Epidermal melanocyte (primary cell): ENCODE measurements around the gene DELE1.
"Not testable (repeated sequence)": the region's sequence is repeated elsewhere in the genome, so short reads cannot be mapped to it uniquely, and the experiment has no call there.

Experiments used
- DNase-seq: peaks from one replicate; pipeline ENCODE4 v3.0.0; 2011; ENCODE audit warnings: low spot score; ENCODE audit not compliant: insufficient read length

Gene DELE1

DNA sequence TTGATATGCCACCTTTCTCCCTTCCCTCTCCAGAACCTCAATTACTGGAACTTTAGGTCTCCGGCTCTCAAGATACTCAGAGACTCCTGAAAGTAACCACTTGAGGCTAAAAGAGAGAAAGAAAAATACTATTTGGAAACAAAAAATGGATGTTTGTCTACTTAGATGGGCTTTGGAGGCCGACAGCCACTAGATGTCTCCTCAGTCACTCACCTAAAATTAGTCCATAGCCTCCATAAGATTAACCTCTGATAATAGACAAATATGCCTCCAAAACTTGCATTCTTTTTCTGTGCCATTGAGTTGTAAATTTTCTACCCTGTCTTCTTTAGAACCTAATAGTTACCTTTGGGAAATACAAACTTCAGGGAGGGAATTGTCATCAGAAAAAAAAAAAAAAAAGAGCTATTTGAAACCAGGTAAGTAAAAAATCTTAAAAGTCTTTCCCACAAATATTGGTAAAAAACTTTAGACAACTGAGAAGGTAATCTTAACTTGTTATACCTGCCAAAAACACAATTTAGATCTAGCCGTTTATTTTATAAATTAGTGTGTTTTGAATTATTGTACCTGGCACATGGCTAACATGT, 34.3 kb upstream of the DELE1 start:
- DNase-seq, result no peak

DNA sequence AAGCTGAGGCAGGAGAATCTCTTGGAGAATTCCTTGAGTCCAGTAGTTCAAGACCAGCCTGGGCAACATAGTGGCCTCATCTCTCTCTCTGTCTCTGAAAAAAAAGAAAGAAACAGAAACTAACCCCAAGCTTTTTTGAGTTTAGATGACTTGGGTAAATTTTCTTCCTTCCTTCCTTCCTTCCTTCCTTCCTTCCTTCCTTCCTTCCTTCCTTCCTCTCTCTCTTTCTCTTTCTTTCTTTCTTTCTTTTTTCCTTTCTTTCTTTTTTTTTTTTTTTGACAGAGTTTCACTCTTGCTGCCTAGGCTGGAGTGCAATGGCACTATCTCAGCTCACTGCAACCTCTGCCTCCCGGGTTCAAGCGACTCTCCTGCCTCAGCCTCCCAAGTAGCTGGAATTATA, 33.2 kb upstream of the DELE1 start:
- DNase-seq, result not testable (repeated sequence)

DNA sequence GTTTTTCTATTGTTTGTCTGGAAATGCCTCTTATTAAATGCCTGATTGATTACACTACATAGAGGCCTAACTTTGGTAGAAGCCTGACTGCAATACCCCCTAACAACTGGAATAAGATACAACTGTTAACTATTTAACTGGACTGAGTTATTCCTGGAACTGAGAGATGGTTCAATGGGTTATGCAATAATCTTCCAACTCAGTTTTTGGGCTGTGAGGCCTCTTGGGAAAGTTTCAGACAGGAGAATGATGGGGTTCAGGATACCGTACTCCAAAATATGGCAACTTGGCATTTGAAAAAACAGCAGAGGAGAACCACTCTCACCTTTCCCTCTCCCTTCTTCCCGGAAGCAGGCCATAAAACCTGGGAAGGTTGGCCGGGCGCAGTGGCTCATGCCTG, 26.2 kb upstream of the DELE1 start:
- DNase-seq, result no peak

DNA sequence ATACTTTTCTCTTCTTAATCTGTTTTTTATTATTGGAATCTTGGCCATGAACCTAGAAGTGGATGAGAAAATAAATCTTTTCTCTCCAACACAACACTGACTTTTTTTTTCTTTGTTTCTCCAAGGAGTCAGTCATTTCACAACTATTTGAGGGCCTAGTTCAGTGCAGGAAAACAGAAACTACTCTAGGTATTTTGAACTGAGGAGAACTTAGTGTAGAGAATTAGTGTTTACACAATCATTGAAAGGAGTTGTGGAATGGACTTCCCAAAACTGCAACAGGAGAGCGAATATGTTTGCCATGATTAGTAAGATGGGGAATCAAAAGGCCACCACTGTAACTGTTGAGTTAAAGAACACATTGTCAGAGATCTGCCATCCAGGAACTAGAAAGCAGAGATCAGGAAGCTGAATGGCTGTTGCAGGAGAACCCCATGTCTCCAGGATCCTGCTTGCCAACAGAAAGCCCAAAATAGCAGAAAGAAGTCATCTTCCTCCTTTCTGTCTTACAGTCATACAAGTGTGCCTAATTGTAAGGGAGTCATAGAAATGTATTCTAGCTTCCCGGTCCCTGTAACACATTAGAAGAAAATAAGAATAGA, 25.1 kb upstream of the DELE1 start:
- DNase-seq, result no peak

DNA sequence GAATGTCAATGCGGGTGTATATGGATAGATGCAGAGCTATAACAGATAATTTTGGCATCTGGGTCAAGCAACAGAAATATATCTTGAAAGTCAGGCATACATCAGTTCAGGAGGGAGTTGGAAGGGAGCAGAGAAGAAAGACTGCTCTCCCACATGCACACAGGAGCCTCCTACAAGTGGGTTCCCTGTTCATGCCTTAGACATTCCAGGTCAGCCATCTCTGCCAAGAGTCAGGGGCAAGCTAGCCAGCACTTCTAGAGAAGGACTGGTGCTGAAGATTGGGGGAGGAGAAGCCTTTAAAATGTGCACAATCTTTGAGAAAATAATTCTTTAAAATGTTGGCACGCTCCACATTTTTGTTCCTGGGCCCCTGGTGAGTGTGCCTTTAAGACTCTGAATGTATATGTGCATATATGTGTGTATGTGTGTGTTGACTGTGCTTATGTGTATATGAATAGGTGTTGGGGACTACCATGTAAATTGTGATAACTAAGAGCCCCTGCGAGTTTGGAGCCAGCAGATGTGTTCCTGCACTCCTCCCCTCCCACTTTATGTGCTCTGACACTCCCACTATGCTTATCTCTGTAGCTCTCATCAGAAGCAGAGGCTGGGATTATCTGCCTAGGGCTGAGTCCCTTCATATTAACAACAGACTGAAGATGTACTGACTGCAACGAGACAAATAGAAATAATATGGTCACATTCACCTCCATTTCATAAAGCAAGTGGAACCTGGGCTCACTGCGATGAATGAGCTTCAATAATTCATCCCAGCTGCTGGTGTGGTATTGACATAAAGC, 21.5 kb upstream of the DELE1 start:
- DNase-seq, result no peak

DNA sequence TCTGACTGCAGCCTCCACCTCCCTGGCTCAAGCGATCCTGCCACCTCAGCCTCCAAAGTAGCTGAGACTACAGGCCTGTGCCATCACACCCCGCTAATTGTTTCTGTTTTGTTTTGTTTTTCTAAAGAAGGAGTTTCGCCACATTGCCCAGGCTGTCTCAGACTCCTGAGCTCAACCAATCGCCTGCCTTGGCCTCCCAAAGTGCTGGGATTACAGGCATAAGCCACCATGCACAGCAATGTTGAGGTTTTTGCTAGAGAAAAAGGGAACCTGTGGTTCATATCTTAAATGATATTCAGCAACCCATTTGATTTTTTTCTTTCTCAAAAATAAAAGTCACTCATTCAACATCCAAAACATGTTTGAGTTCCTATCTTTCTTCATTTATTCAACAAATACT, 20.4 kb upstream of the DELE1 start:
- DNase-seq, result no peak

DNA sequence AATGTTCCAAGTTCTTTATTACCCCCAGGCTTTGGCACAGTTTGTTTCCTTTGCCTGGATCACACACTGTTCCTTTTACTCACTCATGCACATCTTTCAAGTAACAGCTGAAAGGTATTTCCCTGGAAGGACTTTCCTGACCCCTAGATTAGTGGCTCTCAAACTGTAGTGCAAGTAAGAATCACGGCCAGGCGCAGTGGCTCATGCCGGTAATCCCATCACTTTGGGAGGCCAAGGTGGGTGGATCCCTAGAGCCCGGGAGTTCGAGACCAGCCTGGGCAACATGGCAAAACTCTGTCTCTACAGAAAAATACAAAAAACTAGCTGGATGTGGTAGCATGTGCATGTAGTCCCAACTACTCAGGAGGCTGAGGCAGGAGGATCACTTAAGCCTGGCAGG, 19.1 kb upstream of the DELE1 start:
- DNase-seq, result no peak

DNA sequence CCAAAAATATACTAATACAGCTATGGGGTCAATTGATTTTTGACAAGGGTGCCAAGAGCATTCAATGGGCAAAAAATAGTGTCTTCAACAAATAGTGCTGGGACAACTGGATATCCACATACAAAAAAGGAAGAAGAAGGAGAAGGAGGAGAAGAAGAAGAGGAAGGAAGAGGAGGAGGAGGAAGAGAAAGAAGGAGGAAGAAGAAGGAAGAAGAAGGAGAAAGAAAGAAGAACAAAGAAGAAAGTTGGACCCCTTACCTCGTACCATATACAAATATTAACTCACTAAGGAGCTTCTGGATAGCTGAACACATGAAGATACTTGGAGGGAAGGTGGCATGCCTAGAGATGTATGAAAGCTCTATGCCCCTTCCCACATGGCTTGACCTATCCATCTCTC, 17.2 kb upstream of the DELE1 start:
- DNase-seq, result no peak

DNA sequence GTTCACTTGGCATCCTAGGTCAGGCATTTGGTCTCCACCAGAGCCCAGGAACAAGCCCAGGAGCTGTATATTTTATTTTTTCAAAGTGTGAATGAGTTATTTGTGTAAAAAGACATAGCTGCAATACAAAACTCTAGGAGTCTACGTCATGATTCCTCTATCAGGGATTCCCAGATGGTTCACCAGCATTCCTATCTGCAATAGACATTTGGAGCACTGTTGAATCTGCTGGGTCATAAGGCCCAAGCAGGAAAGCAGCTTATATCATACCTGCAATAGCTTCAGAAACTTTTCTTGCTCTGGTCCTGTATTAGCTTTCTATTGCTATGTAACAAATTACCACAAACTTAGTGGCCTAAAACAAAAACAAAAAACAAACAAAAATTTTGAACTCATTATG, 16.7 kb upstream of the DELE1 start:
- no peak for DNase-seq

DNA sequence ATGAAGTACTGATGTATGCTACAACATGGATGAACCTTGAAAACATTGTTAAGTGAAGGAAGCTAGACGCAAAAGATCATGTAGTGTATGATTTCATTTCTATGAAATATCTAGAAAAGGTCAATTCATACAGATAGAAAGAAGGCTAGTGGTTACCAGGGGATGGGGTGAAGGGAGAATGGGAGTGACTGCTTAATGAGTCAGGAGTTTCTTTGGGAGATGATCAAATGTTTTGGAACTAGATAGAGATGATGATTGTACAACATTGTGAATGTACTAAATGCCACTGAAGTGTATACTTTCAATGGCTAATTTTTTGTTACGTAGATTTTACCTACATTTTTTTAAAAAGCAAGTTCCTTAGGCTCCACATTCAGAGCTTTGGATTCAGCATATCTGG, 14.9 kb upstream of the DELE1 start:
- no peak for DNase-seq

DNA sequence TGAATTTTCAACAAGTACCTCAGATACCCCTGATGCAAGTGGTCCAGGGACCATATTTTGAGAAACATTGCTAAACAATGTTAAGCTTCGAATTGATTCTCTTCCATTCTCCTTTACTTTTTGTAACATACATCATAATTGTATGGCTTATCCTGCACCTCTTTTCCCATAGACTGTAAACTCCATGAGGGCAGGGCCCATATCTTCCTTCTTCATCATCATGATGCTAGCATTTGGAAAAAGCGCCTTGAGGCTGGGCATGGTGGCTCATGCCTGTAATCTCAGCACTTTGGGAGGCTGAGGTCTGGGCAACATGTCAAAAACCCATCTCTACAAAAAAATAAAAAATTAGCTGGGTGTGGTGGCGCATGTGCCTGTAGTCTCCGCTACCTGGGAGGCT, 14.5 kb upstream of the DELE1 start:
- no peak for DNase-seq

DNA sequence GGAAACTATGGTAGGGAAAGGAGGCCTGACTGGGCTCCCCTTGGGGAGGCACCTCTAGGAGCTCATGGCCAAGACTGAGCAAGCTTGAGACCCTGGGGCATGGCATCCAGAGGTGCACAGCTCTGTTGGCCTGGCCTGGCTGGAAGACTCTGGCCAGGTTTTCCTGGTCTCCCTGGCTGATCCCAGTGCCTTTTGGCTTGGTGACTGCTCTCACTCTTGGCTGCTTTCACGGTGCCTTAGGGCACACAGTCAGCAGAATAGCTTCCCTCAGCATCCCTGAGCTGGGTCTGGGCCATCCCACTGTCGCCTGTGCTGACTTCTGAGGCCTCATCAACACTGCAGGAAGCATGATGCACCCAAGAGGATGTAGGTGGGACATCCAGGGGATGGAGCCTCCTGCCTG, 13.4 kb upstream of the DELE1 start:
- no peak for DNase-seq

DNA sequence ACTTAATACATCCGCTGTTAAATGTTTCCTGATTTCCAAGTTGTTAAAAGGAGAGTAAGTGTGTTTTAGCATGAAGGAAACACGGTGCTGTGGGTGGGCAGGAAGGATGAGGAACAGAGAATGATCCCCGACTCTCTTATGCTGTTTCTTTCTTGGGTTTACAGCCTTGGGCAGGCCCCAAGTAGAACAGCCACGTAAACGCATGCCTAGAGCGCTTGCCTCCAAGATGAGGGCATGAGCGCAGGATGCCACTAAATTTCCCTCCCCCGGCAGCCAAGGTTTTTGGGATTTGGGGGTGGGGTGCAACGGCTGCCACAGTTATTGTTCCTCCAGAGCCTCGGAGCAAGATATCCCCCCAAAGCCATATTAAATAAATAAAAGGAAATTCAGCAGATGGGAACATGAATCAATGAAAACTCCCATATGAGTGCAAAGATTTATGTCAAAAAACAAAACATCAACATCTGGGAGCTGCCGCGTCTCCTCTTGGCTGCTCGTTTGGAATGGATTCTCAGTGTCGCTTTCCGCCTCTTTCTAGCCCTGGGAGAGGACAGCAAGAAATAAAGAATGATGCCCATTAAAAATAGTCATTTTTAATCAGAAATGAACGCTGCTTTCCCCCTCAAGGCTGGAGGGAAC, 10.0 kb upstream of the DELE1 start:
- DNase-seq, result no peak

DNA sequence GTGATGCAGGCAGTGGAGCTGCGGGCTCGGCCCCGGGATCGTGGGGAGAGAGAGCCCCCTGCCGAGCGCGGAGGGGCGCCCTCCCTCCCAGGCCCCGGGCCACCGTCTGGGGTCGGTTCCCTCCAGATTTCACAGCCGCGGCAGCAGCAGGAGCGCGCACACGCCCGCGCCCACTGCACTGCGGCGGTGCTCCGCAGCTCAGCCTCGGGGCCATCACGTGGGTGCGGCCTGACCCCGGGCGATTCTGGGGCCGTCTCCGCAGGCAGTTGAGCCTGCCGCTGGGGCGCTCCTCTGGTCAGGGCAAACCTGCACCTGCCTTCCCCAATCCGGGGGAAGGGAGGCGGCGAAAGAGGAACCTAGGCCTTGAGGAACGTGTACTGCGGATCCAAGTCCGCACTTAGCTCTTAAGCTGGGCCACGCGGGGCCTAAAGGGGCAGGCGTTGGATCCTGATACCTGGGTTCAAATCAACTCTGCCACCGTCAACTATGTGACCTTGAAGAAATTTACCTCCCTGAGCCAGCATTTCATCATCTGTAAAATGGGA, 9.4 kb upstream of the DELE1 start:
- DNase-seq, result no peak

DNA sequence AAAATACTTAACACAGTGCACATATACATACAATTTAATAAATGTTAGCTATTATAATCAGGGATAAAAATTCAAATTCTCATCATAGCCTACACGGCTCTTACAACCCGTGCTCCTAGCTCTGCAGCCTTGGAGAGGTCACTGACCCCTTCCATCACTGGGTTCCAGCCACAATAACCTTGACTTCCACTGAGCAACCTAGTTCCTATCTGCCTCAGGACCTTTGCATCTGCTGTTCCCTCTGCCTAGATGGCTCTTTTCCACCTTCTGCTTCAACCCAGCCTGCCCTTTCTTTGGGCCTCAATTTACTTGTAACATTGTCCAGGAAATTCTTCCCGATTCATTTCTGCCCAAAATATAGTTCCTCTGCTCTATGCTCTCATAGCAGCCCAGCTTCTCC, 8.9 kb upstream of the DELE1 start:
- no peak for DNase-seq

DNA sequence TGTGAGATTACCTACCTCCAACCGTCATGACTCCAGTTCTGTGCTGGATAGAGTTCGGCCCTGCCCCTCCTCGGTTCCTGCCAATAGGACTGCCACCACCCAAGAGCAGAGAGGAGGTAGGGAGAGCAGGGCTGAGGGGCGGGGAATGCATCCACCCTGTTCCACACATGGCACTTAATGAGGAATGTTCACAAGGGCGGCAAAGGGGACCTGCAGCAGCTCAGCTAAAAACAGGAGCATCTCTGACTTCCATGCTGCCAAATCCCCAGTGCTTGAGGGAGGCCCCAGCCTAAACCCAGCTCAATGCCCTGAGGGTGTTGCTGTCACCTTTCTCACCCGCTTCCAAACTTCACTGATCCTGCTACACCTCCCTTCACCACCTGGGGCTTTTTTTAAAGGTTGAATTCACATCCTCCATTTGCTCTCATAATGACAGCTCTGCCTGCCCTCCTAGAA, 7.8 kb upstream of the DELE1 start:
- no peak for DNase-seq

DNA sequence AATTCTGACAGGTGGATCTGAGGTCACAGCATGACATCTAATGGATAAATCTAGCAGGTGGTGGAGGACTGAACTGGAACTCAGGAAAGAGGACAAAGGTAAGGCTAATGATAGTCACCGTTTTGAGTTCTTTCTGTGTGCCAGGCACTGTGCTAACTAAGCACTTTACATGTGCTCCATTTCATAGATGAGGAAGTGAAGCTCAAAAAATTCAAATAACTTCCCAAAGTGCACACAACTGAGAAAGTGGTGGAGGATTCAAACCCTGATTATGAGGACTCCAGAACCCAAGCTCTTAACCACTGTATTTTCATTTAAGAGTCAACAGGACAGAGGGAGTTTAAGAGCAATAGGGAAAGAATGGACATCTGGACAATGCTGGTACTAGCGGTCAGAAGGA, 7.1 kb upstream of the DELE1 start:
- no peak for DNase-seq

DNA sequence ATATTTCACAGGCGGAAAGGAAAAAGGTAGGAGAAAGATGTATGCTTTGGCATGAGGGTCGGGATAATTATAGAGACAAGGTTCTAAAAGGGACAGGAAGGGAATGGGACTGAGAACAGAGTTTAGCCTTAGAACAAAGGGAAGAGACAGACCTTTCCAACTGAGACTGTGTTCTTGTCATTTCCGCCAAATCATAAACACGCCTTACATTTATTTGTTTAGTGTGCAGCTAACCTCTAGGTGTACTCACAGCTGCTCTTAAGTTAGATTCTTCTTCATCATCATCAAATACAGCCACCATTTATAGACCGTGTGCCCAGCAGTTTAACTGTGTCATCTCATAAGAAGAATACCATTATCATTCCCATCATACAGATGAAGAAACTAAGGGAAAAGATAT, 5.9 kb upstream of the DELE1 start:
- DNase-seq, result no peak

DNA sequence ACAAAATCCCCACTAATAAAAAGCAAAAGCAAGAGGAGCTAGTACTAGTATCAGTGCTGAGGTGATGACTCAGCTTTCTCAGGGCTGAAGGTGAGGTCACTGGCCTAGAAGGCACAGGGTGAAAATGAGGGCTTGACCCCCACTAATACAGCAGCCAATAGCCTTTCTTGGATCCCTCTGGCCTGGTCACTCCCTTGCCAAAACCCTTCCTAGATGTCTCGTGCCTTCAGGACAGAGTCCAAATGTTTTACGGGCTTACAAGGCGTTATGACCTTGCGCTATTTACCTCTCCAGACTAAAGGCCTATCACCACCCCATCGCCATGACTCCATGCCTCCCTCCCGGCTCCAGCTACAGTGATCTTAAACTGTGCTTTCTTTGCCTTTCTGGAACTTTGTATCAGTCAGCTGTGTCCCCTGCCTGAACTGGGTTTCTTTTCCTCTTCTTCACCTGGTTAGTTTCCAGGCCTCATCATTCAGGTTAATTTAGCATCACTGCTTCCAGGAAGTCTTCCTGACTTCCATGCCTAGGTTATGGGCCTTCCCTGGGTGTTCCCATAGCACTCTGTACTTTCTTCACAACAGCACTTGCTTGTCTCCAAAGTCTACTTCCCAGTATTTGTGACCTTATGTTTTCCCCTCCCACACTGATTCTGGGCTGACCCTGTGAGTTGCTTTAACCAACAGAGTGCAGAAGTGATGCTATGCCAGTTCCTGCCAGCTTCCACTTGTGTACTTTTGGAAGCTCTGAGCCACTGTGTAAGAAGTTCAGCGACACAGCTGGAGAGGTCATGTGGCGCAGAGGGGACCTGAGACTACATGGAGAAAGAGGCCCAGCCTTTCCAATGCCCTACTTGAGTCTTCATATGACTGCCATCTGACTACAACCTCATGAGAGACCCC, 4.2 kb upstream of the DELE1 start:
- no peak for DNase-seq

DNA sequence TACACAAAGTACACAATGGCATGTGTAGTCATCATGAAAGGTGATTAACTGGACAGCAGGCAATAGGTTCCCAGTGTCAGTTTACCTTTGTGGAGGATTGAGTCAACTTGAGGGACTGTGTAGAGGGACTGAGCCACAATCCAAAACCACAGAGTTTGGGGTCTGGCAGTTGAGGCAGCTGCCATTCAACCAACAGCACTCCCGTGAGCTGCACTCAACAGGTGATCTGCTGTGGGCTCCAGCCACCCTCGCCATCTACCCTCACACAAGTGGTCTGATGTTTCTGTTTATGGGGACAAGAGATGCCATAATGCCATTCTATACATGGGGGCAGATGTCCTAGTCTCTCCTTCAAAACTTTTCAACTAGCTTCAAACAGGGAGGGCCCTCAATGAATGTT, 2.9 kb upstream of the DELE1 start:
- no peak for DNase-seq

DNA sequence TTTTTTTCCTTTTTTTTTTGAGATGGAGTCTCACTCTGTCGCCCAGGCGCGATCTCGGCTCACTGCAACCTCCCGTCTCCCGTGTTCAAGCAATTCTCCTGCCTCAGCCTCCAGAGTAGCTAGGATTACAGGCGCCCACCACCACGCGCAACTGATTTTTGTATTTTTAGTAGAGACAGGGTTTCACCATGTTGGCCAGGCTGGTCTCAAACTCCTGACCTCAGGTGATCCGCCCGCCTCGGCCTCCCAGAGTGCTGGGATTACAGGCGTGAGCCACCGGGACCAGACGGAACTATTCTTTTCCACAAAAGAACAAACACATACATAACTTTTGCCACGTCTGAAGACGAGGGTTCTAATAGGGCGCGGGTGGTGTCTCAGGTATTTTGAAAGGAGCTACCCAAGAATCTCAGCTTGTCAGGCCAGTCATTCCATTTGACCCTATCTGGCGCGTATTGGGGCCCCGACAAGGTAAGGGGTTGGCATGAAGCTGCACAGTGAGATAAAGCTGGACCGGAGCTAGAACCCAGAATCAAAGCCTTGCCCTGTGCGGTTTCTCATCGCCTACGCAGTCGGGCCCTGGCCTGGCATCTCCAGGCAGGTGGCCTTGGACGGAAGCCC, 734 bp upstream of the DELE1 start:
- DNase-seq, result not testable (repeated sequence)
